Stimulated activated CD8-positive, alpha-beta memory T cell treated with anti-CD3 and anti-CD28 coated beads, Interleukin-12 subunit alpha, Interleukin-12 subunit beta, amount 100 ng/mL, for 4 hours (primary cell): ENCODE results near the gene APP.
A peak's percentile ranks its signal among the peaks of the same experiment; 100 is the strongest.

Experiments
- DNase-seq: peaks from one replicate; pipeline ENCODE4 v3.0.0-alpha.2; 2020; ENCODE audit warnings: low read depth

The APP gene

DNA sequence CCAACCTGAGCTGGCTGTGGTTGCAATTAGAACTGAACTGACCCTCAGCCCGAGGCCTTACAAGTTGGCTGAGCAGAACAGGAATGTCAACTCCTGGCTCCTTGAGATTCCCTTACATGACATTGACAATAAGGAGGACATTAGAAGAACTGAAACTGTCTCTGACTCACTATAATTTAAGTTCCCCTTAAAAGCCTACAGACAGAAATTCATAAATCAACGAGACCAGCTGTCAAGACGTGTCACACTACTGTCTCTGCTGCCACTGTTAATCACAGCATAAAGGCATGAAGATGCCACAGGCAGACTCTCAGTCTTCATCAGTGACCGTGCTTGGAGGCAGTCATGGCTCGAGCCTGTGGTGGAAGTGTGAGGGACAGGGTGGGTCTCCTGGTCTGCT is 267.0 kb downstream of the APP start:
- no peak for DNase-seq

DNA sequence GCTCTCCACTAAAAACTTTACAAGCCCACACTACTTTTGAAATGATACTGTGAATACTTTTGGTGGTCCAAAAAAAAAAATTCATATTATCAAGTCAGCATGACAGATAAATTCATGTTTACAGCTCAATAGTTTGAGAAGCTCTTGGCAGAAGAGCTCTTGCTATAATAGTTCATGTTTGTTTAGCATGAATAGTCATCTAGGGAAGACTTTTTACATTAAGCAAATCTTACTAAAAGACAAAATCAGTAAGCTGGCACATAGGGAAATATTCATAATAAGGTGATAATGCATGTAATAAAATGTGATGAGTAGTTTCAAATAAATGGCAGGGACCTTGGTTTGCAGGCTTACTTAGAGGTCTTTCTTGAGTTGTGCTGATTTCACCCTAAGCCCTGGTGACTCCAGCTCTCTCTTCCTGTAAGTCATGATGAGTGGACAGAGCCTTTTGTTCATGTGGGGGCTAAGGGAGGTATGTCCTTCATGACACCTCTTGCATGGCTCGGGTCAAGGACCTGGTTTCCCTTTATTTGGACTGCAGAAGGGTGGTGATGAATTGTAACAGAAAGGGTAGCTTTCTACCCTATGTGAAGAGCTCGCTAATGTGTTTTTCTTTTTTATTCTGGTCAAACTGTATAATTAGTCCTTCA is 269.1 kb downstream of the APP start:
- no peak for DNase-seq

DNA sequence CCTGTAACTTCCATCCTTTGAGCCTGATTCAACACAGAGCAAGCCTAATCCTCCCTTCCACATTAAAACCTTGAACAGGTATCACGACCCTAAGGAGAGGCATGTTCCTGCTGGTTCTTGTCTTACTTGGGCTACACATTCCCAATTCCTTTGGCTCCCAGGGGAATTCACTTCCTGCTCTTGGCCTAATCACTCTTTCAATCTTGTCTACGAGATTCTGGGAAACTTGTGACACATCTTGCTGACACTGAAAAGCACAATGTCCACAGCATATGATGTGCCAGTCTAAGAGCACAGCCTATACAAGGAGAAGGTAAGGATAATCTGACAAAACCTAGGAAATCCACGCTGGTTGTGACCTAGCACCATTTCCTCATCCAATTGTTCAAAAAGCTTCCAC is 271.9 kb downstream of the APP start:
- no peak for DNase-seq

DNA sequence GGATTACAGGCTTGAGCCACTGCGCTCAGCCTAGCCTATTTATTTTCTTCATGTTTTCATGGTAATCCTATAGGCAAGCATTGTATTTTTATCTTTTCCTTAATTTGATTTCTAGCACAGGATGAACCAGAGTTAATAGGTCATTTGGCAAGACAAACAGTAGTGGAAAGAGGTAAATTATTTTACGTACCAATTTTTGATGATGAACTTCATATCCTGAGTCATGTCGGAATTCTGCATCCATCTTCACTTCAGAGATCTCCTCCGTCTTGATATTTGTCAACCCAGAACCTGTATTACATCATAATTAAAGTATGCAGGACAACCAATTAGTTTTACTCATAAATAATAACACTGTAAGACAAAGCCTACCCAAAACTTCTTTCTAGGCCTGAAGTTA is 273.2 kb downstream of the APP start:
- no peak for DNase-seq

DNA sequence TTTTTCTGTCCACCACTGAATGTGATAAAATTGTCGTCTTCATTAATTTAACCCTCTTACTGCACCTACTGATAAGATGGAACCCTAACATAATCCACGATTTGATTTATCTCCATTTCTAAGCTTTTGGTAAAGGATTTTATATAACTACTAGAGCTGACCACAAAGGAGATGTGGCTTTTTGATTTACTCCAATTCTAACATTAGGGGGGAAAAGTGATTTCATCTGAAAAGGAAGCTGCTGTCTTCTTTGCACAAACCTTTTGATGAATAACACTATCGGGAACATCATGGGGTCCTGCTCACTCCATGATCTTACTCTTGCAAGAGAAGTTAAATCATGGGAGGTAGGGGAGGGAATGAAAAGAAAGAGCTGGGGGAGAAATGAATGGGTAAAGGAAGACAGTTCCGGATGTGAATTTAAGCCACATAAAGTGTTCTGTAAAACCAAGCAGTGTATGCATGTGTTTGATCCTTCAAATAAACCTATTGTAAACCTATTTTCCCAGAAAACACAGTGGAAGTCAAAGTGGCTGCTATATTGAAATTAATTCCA is 274.0 kb downstream of the APP start:
- DNase-seq, result no peak

DNA sequence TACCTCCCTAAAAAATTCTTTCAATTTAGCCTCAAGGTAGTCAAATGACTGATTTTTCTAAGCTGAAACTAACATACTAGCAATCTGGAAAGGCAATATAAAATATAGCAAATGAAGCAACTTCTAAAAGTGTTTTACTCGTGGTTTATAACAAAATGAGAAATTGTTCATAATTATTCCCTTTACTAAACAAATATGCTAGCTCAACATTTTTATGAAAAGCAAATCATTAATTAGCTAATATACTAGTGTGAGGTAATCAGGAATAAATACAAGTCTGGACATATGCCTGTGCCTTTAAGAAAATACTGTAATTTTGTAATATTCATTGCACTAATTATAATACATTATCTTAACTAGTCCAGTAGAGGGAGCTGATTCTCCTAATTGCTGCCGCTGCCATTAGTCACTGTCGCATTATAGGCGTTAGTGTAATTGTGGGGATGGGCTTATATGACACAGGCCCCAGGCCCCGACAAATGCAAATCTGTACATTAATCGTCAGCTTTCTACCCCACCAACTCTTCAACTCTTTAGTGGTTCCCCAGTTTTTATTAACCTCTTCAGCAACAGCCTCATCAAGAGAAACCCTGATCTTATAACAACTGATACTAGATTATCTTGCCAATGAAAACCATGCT is 274.9 kb downstream of the APP start:
- no peak for DNase-seq

DNA sequence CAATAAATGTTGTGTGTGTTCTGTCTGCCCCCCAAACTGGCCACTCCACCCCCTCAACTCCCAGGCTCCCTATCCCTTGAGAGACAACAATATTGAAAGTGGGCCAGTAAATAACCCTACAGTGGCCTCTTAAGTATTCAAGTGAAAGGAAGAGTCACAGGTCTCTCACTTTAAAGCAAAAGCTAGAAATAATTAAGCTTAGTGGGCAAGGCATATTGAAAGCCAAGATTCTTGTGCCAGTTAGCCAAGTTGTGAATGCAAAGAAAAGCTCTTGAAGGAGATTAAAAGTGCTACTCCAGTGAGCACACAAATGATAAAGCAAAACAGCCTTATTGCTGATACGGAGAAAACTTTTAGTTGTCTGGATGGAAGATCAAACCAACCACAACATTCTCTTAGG is 277.4 kb downstream of the APP start:
- no peak for DNase-seq

DNA sequence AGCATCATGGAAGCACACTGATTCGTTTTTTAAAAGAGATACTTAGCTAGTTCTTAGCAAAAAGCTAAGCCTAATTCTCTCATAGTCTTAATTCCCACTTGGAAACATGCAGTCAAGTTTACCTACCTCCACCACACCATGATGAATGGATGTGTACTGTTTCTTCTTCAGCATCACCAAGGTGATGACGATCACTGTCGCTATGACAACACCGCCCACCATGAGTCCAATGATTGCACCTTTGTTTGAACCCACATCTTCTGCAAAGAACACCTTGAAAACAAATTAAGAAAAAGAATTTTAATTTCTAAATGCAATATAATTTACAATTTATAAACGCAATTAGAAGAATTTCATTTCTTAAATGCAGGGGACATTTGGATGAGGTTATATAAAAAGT is 279.0 kb downstream of the APP start:
- DNase-seq, result no peak

DNA sequence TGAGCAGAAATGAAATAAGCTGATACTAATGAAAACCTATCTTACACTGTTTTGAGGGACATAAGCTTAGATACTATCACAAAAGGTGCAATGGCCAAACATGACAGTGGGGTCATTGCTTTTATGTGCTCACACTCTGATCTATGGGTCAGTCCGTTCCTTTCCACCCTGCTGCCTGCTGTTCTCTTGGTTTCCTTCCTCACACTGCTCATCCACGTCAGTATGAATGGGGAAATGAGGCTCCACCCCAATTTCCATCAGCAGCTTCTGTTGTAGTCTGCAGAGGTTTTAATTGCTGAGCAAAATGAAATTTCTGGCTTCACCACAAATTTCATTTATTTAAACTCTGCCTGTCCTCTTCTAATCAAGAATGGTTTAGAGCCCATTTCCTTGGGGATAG is 280.6 kb downstream of the APP start:
- no peak for DNase-seq

DNA sequence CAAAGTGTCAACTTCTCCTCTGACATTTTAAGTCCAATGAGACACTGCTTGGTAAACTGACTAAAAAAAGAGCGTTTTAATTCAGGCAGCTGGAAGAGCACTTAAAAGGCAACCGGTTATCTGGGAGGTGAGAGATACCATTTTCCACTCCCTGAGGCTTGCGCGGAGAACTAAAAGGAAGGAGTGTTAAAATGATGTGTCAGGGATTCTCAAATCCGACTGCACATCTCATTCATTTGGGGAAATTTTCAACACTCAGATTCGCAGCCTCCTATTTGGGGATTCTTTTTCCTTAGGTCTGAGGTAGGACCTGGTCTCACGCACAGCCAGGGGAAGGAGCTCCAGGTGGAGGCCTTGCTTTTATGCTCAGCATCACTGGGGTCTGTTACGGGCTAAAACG is 281.9 kb downstream of the APP start:
- no peak for DNase-seq

DNA sequence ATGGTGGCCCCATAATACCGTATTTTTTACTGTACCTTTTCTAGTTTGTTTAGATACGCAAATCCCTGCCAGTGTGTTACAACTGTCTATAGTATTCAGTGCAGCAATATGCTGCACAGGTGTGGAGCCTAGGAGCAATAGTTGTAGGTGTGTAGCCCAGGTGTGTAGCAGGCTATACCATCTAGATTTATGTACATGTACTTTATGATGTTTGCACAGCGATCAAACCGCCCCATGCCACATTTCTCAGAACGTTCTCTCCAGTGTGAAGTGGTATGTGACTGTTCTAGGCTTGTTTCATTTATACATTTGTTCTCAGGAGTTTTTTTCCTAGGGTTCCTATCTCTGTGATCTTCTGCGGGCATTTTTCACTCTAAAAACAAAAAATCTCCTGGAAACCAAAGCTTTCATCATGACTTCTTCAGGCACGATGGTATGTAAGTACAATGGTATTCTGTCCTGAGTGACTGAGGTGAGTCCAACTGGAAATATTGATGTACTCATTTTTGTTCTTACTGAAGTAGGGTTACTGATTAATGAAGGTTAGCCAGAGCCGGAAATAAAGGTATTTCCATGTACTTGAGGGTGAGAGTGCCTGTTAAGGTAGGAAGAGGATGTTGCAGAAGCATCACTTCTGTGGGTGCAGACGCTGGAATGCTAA is 282.8 kb downstream of the APP start:
- DNase-seq, result no peak

DNA sequence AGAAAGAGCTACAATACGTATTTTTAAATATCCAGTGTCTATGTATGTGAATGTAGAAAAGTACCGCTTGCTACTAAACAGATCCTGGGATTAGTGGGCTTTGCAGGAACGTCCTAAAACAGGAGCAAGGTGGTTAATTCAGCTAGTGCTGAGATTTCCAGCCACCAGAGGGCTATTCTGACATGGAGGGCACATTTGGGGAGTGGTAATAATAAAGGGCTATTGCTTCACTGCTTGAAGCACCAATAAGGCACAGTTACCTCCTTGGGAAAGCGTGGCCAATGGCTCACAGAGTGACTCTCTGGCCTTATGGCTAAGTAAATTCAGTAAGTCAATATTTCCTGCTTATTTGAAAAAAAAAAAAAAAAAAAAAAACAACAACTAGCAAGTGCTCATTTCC is 283.4 kb downstream of the APP start:
- DNase-seq, result no peak

DNA sequence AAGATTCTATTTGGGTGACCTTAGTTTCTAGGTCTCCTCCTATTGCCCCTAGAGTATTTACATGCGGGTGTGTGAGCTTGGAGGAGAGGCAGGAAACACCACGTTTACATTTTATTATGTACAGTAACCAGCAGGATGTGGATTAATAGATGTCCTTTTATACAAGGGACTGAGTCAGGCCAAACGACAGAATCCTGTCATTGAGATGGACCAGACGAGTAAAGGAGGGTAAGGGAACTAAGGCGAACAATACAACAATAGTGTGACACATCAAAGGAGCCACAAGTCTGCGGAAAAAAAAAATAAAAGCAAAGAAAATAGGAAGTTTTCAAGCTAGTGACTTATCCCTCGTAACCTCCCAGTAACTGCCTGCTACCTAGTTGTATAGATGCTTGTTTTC is 284.7 kb downstream of the APP start:
- DNase-seq, result no peak

DNA sequence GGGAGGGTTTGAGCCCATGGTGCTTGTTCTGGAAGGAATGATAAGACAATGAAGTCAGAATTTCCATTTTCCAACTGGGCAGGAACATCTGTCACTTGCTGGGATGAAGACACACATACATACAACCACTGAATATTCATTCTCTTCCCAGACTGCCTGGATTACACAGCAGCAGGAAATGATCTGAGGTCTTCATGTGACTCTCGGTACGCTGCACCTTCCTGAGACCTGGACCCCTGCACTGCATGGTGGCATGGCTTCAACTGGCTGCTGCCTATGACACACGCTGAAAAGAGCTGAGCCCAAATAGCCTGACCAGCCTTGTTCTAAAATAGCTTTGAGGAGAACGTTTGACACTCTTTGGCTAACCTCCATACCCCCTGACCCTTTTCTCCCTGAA is 285.2 kb downstream of the APP start:
- no peak for DNase-seq

DNA sequence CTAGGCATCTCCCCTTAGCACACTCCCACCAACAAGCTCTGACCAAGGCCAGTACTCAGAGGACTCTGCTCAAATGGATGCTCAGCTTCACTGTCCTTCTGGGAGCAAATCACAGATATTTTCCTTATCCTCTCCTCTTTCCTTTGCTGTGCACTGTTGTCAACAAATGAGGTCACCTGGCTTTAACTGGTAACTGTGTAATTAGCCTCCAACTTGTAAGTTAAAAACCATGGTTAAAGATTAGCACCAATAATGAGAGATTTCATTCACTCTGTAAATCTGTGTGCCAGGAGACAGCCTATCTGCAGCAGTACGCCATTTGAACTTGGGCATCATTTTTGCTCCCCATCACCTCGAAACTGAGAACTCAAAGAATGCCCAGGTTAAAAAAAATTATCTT is 286.3 kb downstream of the APP start:
- DNase-seq, result no peak

DNA sequence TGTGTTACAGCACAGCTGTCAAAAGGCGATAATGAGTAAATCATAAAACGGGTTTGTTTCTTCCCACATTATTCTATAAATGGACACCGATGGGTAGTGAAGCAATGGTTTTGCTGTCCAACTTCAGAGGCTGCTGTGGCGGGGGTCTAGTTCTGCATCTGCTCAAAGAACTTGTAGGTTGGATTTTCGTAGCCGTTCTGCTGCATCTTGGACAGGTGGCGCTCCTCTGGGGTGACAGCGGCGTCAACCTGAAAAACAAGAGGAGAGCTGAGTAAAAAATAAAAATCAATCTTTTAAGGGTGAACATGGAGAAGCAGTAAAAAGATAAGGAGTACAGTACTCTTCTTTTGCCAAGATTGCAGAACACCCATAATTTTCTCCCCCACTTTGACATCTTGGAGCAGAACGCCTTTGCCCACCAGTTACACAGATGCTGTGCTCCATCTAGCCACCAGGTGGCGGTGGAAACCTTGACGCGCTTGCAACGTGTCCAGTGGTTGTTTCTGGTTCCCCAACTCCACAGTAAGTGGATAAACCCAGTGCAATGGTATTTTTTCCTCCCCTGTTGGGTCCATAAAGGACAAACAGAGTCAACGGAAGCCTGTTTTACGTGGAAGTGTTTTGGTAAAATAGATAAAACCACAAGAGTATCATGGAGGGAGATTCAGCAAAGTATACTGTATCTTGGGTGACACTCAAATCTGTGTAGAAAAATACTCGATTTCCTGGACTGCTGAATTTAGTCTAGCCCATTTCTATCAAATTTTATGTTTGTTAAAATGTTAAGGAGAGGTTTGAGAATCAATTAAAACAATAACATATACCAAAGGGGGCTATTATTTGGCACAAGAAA is 288.8 kb downstream of the APP start:
- peak; percentile 4 for DNase-seq

DNA sequence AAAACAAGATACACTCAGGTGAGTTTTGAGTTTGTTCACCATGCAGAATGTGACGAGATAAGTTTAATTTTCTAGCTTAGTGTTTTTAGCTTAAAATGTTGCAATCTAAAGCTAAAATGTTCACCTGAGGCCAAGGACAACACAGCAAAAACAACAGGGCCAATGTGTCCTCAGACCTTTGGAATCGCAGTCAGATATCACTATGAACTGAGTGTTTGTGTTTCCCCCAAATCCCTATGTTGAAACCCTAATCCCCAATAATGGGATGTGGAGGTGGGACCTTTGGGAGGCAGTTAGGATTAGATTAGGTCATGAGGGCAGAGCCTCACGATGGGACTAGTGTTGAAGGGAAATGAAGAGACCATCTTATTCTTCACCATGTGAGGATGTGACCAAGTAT is 291.4 kb downstream of the APP start:
- DNase-seq, result no peak

DNA sequence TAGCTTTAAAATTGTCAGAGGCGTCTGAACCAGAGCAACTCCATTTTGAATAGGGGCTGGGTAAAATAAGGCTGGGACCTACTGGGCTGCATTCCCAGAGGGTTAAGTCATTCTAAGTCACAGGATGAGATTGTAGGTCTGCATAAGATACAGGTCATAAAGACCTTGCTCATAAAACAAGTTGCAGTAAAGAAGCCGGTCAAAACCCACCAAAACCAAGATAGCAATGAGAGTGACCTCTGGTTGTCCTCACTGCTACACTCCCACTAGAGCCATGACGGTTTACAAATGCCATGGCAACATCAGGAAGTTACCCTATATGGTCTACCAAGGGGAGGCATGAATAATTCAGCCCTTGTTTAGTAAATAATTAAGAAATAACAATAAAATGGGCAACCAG is 292.2 kb downstream of the APP start:
- DNase-seq, result no peak

DNA sequence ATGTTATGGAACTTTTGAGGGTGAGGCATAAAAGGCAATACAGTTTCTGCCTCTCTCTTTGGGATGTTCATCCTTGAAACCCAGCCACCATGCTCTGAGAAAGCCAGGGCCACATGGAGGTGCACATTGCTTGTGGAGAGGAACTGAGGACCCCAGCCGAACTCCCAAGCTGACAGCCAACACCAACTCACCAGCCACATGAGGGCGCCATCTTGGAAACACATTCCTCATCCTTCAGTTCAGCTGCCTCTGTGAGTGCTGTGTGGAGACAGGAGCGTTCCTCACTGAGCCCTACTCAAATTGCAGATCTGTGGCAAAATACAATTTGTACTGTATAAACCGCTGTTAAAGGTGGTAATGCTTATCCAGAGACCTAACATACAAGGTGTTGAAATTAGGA is 298.3 kb downstream of the APP start:
- DNase-seq, result no peak

DNA sequence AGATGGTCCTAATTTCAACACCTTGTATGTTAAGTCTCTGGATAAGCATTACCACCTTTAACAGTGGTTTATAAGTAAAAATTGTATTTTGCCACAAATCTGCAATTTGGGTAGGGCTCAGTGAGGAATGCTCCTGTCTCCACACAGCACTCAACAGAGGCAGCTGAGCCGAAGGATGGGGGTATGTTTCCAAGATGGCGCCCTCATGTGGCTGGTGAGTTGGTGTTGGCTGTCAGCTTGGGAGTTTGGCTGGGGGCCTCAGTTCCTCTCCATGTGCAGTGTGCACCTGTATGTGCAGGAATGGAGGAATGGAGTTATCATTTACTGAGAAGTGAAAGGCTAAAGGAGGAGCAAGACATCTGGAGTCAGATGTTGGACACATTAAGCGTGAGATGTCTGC is 299.0 kb downstream of the APP start:
- DNase-seq, result no peak

DNA sequence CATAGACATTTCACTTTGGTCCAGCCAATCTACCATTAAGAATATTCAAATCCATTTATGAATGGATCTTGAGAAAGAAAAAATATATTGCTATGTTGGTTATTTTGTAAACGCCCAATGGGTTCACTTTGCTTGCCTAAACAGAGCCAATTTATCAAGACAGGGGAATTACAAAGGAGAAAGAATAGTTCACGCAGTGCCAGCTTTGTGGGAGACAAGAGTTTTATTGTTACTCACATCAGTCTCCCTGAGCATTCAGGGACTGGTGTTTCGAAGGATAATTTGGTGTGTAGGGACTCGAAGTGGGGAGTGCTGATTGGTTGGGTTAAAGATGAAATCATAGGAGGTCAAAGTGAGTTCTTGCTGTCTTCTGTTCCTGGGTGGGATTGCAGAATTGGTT is 300.5 kb downstream of the APP start:
- DNase-seq, result no peak

DNA sequence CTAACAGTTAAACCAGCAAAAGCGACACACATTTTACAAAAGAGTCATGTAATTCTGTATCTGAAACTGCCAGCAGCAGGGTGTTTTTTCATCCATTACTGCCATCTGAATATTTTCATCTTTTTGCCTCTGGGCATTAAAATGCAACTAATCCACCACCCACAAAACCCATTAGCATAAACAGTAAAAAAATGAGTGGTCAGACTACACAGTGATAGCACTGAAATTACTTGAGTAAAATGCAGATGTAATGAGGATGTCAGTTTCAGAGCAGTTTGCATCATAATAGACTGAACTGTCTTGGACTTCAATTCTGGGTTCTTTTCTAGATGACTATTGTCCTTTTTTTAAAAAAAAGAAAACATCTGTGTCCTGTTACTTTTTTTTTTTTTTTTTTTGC is 303.5 kb downstream of the APP start:
- no peak for DNase-seq

DNA sequence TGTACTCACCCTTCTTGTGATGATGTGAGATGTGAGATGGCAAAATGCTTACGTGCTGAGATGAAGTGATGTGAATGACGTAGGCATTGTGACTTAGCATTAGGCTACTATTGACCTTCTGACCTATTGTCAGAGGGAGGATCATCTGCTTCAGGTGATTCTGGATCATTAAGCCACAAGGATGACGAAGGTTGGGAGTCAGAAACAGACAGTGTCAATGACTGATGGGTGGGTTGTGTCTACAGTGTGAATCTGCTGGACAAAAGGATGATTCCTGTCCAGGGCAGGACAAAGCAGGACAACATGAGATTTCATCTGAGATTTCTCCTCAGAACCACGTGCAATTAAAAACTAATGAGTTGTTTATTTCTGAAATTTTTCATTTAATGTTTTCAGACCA is 306.8 kb downstream of the APP start:
- DNase-seq, result no peak
